Measurements from ENCODE around the gene GULP1. TPM values are rescaled to one million over a fixed set of nuclear protein-coding genes. Genes with fewer than 3 reads are reported as not detected.

Gene GULP1
- total RNA-seq, 4 donors from 2014 or later, result 6.4 to 44.1 (median 25.4) TPM

DNA sequence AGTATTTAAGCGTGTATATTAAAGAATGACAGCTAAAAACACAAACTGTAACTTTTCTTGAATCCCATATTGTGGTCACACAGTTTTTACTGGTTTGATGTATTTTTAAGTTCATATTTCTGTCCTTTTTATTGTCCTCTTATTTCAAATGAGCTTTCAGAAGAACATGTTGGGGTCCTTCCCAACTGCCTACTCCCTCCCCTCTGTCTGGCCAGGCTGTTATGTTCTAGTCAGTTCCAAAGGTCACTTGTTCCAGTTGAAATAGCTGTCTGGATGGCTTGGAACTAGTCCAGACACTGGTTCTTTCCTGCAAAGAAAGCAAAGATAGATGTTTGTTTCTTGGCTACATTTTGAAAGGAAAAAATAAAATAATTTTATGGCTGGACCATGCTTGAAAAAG, 306.9 kb downstream of the GULP1 start:
- Histone ChIP-seq H3K36me3 (no peaks in the 10 kb centered on the region), H3K9me3 (no peaks in the 10 kb centered on the region), H3K27me3 (no peaks in the 10 kb centered on the region), H3K27ac (peak overlapping the region in 1 of 4 donors; percentile 17), H3K4me3 (no peak overlapping the region), H3K4me1 (peaks cover 3 to 18% (median 11%) of the 10 kb centered on the region in 4 donors)
- no peak for DNase-seq
- 69 to 100% methylated on average over 1 of the region's 1 CpG for WGBS, 2 donors (ENCODE audit: low coverage in 1 of 2)
- intact Hi-C loops (cut with DNase I; ENCODE audit: low total_unique reads) (no loop called here), in situ Hi-C loops (cut with MboI; ENCODE audit: low pct_ligation_motif_present in 1 of 4, low pct_unique_long_range_greater_than_20kb in 1 of 4, low sequenced_read_pairs in 3 of 4) (no loop called here)
- TF ChIP-seq POLR2AphosphoS5 (IDR thresholded peaks at IDR 0.05) (no peak), CTCF (IDR thresholded peaks at IDR 0.05) (no peak), EP300 (IDR thresholded peaks at IDR 0.05; ENCODE audit: low read depth) (no peak)

DNA sequence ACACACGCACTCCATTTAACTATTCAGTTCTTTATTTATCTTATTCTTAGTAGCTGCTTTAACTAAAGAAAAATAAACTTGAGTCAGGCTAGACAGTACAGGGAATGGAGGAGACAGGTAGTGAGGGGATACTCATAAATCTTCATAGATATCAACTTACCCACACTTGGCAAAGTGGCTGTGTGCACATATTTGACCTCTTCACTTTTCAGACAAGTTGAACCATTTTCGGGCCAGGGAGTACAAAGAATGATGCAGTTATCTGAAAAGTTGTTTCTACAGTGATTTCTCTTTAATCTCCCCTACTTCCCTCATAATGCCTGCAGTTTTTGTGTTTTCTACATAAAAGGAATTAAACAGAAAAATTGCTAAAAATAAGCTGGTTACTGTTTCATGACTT, 307.5 kb downstream of the GULP1 start:
- no peak overlapping the region for H3K4me3 ChIP-seq
- no peak for DNase-seq
- no peaks in the 10 kb centered on the region for H3K36me3 ChIP-seq
- H3K4me1 ChIP-seq, result peaks cover 3 to 18% (median 11%) of the 10 kb centered on the region in 4 donors
- no peaks in the 10 kb centered on the region for H3K27me3 ChIP-seq
- intact Hi-C loops (cut with DNase I; ENCODE audit: low total_unique reads), result no loop called here
- TF ChIP-seq EP300 (IDR thresholded peaks at IDR 0.05; ENCODE audit: low read depth) (no peak), CTCF (IDR thresholded peaks at IDR 0.05) (no peak)
- no peaks in the 10 kb centered on the region for H3K9me3 ChIP-seq
- in situ Hi-C loops (cut with MboI; ENCODE audit: low pct_ligation_motif_present in 1 of 4, low pct_unique_long_range_greater_than_20kb in 1 of 4, low sequenced_read_pairs in 3 of 4), result no loop called here
- peak overlapping the region in 1 of 4 donors; percentile 17 for H3K27ac ChIP-seq
- WGBS, 2 donors (ENCODE audit: low coverage in 1 of 2), result 50 to 63% methylated on average over 2 of the region's 2 CpGs

- Histone ChIP-seq H3K36me3 (no peaks in the 10 kb centered on the region), H3K9me3 (no peaks in the 10 kb centered on the region), H3K4me1 (peaks cover 3 to 18% (median 11%) of the 10 kb centered on the region in 4 donors), H3K4me3 (no peak overlapping the region), H3K27ac (no peak overlapping the region), H3K27me3 (no peaks in the 10 kb centered on the region)
- 81 to 82% methylated on average over 5 of the region's 5 CpGs for WGBS, 2 donors (ENCODE audit: low coverage in 1 of 2)
- intact Hi-C loops (cut with DNase I; ENCODE audit: low total_unique reads) (no loop called here), in situ Hi-C loops (cut with MboI; ENCODE audit: low pct_ligation_motif_present in 1 of 4, low pct_unique_long_range_greater_than_20kb in 1 of 4, low sequenced_read_pairs in 3 of 4) (no loop called here)
- no peak for DNase-seq
- no peak for TF ChIP-seq EP300 (IDR thresholded peaks at IDR 0.05; ENCODE audit: low read depth)
- no peak for TF ChIP-seq POLR2AphosphoS5 (IDR thresholded peaks at IDR 0.05)
- no peak for TF ChIP-seq CTCF (IDR thresholded peaks at IDR 0.05)
- TF ChIP-seq POLR2A (IDR thresholded peaks at IDR 0.05), result no peak
Observed at GRCh38 chr2:188600536-188601210, 309.0 kb downstream of the GULP1 start.

- in situ Hi-C loops (cut with MboI; ENCODE audit: low pct_ligation_motif_present in 1 of 4, low pct_unique_long_range_greater_than_20kb in 1 of 4, low sequenced_read_pairs in 3 of 4) (no loop called here), intact Hi-C loops (cut with DNase I; ENCODE audit: low total_unique reads) (no loop called here)
- no peaks in the 10 kb centered on the region for H3K36me3 ChIP-seq
- H3K9me3 ChIP-seq, result no peaks in the 10 kb centered on the region
- H3K4me1 ChIP-seq, result peaks cover 3 to 18% (median 11%) of the 10 kb centered on the region in 4 donors
- H3K27me3 ChIP-seq, result no peaks in the 10 kb centered on the region
- TF ChIP-seq POLR2AphosphoS5 (IDR thresholded peaks at IDR 0.05), result no peak
- no peak for TF ChIP-seq EP300 (IDR thresholded peaks at IDR 0.05; ENCODE audit: low read depth)
- TF ChIP-seq POLR2A (IDR thresholded peaks at IDR 0.05), result no peak
- TF ChIP-seq CTCF (IDR thresholded peaks at IDR 0.05), result no peak
- H3K4me3 ChIP-seq, result no peak overlapping the region
- 75 to 92% methylated on average over 2 of the region's 2 CpGs for WGBS, 2 donors (ENCODE audit: low coverage in 1 of 2)
- no peak overlapping the region for H3K27ac ChIP-seq
- no peak for DNase-seq
Observed at GRCh38 chr2:188601391-188601790, 309.7 kb downstream of the GULP1 start.
